K562 (cell line): ENCODE results near the gene INPP1. TPM values are rescaled to one million over a fixed set of nuclear protein-coding genes. Genes with fewer than 3 reads are reported as not detected.

Experiments
- ATF7 ChIP-seq: fragments of 450-650 bp; IDR thresholded peaks from 2 replicates; pipeline ENCODE4 v1.7.1; 2014; ENCODE audit warnings: mild to moderate bottlenecking, moderate library complexity
- CAMTA2 ChIP-seq: fragments of 250-450 bp; sonication (Bioruptor Pico); conservative IDR thresholded peaks from 2 replicates; pipeline ENCODE4 v1.5.1; 2022
- DPF2 ChIP-seq: fragments of 450-650 bp; IDR thresholded peaks from 2 replicates; pipeline ENCODE4 v1.6.1; 2016
- STAG1 ChIP-seq: sonication (generic); formaldehyde crosslinking; IDR thresholded peaks from 2 replicates; pipeline ENCODE4 v1.5.0; 2020; ENCODE audit warnings: missing genetic modification reagents, borderline replicate concordance
- TAL1 ChIP-seq: fragments of 450-650 bp; IDR thresholded peaks from 2 replicates; pipeline ENCODE4 v1.6.1; 2016; ENCODE audit warnings: mild to moderate bottlenecking
- ZNF253 ChIP-seq: fragments of 250-450 bp; sonication (Bioruptor Pico); conservative IDR thresholded peaks from 2 replicates; pipeline ENCODE4 v1.6.1; 2021; ENCODE audit warnings: mild to moderate bottlenecking
- ZNF445 ChIP-seq: fragments of 250-450 bp; sonication (Bioruptor Pico); IDR thresholded peaks from 2 replicates; pipeline ENCODE4 v1.4.0; 2020; ENCODE audit warnings: low read depth, mild to moderate bottlenecking, moderate library complexity
- ZNF589 ChIP-seq: fragments of 200-800 bp; sonication (Bioruptor generic); IDR thresholded peaks from 2 replicates; pipeline ENCODE4 v1.6.1; 2016; ENCODE audit warnings: low read depth, missing genetic modification characterization, missing compliant biosample characterization
- polyA plus RNA-seq, 8 experiments: library from polyadenylated mRNA; depleted of rRNA in 4 of 8; stranded (reverse) in 5 of 8; unstranded in 3 of 8; fragments of >200 nt; fragmentation: Nextera tagmentation in 2 of 8; fragmentation: Illumina TruSeq in 1 of 8; extraction: Ambion mirVana in 2 of 8; extraction: Trizol in 1 of 8; gene quantifications; 2 replicates each; pipeline versions ENCODE4 v1.2.1 to v1.2.3, GENCODE V29; 2011 to 2014; ENCODE audit warnings: inconsistent platforms in 1 of 8, missing spikeins in 1 of 8
- total RNA-seq, 7 experiments: library from RNA; depleted of rRNA in 6 of 7; stranded (reverse); fragments of >200 nt in 6 of 7; fragmentation: Illumina TruSeq in 2 of 7; extraction: Trizol in 2 of 7; gene quantifications; 2 replicates each; pipeline versions ENCODE4 v1.2.1 to v1.2.3, GENCODE V29; 2011 to 2021; ENCODE audit warnings: low replicate concordance in 1 of 7
- TF ChIP-seq, protein P1 (sequence below): fragments of 450-650 bp; IDR thresholded peaks from 2 replicates; pipeline ENCODE4 v1.6.1; 2018; ENCODE audit warnings: mild to moderate bottlenecking, low read depth; ENCODE audit not compliant: partially characterized antibody
- TF ChIP-seq, protein P2 (sequence below), 2 experiments: IDR thresholded peaks; 2 replicates each; pipeline ENCODE4 v1.6.1; 2012; ENCODE audit warnings: improper control_type of control experiment in 2 of 2, low read depth in 2 of 2, low read length in 2 of 2, borderline replicate concordance in 1 of 2

INPP1 gene
- total and polyA plus RNA-seq, 9 of the 15 experiments (the other 6 are each of a cell fraction or from before 2014, with no cell fraction given) = 3.7 to 11.8 (median 6.5) TPM

DNA sequence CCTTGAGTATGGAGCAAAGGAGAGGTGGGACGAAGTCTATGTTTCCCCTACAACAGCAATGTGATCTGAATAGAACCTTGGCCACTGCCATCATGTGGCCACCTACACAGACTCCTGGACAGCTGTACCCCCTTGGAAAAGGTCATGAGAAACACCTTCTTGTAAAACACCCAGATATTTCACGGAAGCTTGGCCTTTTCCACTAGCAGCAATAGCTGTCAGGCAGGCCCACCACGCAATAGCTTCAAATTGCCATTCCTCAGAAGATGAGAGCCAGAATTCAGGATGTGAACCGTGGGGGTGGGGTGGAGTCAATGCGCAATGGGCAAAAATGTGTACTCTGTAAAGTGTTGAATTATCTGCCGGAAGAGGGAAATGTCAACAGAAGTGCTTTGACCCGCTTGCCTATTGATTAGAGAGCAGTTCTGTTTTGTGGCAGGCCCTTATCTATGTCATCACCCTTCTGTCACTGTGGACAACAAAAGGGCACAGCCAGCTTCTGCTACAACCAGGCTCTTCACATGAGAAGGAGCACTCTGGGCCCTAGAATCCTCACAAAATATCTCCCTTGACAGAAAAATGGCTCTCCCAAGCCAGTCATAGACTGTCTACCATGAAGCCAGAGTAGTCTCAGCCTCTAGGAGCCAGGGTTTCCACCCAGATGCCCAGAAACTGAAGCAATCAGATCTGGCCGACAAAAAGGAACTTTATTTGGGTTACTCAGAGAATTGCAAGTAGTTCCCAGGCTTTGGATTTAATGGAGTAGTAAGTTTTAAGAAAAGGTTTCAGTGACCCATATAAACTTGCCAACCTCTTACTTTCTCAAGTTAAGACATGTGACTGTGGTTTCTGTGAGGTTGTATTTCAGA, 9.5 kb downstream of the INPP1 start (continued):
- no peak for TF ChIP-seq CAMTA2 (CRISPR knock-in tag)
- TF ChIP-seq TAL1 = peak; percentile 39; the same call in 1 of the 2 replicates
- TF ChIP-seq, protein P1, sequence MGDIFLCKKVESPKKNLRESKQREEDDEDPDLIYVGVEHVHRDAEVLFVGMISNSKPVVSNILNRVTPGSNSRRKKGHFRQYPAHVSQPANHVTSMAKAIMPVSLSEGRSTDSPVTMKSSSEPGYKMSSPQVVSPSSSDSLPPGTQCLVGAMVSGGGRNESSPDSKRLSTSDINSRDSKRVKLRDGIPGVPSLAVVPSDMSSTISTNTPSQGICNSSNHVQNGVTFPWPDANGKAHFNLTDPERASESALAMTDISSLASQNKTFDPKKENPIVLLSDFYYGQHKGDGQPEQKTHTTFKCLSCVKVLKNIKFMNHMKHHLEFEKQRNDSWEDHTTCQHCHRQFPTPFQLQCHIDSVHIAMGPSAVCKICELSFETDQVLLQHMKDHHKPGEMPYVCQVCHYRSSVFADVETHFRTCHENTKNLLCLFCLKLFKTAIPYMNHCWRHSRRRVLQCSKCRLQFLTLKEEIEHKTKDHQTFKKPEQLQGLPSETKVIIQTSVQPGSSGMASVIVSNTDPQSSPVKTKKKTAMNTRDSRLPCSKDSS = no peak
- peak; percentile 54 for TF ChIP-seq ATF7
- peak; percentile 77 for TF ChIP-seq DPF2
- TF ChIP-seq ZNF253 (CRISPR knock-in tag) = no peak
- TF ChIP-seq STAG1 (CRISPR knock-in tag) = no peak
- TF ChIP-seq ZNF445 (CRISPR knock-in tag) = no peak
- no peak for TF ChIP-seq ZNF589 (CRISPR knock-in tag)
- TF ChIP-seq, protein P2, sequence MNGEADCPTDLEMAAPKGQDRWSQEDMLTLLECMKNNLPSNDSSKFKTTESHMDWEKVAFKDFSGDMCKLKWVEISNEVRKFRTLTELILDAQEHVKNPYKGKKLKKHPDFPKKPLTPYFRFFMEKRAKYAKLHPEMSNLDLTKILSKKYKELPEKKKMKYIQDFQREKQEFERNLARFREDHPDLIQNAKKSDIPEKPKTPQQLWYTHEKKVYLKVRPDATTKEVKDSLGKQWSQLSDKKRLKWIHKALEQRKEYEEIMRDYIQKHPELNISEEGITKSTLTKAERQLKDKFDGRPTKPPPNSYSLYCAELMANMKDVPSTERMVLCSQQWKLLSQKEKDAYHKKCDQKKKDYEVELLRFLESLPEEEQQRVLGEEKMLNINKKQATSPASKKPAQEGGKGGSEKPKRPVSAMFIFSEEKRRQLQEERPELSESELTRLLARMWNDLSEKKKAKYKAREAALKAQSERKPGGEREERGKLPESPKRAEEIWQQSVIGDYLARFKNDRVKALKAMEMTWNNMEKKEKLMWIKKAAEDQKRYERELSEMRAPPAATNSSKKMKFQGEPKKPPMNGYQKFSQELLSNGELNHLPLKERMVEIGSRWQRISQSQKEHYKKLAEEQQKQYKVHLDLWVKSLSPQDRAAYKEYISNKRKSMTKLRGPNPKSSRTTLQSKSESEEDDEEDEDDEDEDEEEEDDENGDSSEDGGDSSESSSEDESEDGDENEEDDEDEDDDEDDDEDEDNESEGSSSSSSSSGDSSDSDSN (IDR thresholded peaks at IDR 0.05; ENCODE audit: borderline replicate concordance in 1 of 2, low read depth in 2 of 2, low read length in 2 of 2) = 0 out of 4 replicates have a peak, but pooled peaks of 1 of the 2 experiments have one; percentile 2
